DOHH2 (cell line): ENCODE measurements around the gene PRELID1.

Experiments used
- EZH2phosphoT487 ChIP-seq: fragments of 200-600 bp; sonication (generic); IDR thresholded peaks from 2 replicates; pipeline ENCODE4 v1.6.1; 2017; ENCODE audit warnings: borderline replicate concordance, mild to moderate bottlenecking, antibody characterized with exemption, low read length, moderate library complexity, mixed read lengths
- TF ChIP-seq, protein P1 (sequence below): fragments of 200-600 bp; sonication (generic); IDR thresholded peaks from one replicate; pipeline ENCODE4 v1.5.1; 2014; ENCODE audit warnings: antibody characterized with exemption, mild to moderate bottlenecking, low read depth, low read length; ENCODE audit not compliant: poor library complexity, severe bottlenecking

DNA sequence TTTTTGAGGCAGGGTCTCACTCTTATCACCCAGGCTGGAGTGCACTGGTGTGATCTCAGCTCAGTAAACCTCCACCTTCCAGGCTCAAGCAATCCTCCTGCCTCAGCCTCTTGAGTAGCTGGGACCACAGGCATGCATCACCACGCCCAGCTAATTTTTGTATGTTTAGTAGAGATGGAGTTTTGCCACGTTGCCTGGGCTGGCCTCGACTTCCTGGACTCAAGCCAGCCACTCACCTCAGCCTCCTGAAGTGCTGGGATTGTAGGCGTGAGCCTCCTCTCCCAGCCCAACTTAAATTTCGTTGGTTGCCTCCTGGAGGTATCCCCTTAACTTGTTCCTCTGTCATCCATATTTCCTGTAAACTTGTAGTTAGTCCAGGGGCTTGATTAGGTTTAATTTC, 47.3 kb upstream of the PRELID1 start:
- TF ChIP-seq, protein P1, sequence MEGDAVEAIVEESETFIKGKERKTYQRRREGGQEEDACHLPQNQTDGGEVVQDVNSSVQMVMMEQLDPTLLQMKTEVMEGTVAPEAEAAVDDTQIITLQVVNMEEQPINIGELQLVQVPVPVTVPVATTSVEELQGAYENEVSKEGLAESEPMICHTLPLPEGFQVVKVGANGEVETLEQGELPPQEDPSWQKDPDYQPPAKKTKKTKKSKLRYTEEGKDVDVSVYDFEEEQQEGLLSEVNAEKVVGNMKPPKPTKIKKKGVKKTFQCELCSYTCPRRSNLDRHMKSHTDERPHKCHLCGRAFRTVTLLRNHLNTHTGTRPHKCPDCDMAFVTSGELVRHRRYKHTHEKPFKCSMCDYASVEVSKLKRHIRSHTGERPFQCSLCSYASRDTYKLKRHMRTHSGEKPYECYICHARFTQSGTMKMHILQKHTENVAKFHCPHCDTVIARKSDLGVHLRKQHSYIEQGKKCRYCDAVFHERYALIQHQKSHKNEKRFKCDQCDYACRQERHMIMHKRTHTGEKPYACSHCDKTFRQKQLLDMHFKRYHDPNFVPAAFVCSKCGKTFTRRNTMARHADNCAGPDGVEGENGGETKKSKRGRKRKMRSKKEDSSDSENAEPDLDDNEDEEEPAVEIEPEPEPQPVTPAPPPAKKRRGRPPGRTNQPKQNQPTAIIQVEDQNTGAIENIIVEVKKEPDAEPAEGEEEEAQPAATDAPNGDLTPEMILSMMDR: no peak
- TF ChIP-seq EZH2phosphoT487: no peak
